ENCODE results near the gene TTC21B. TPM values are rescaled to one million over a fixed set of nuclear protein-coding genes. Genes with fewer than 3 reads are reported as not detected.

TTC21B gene
- total and polyA plus RNA-seq, 2 of the 8 experiments (the other 6 are each of a cell fraction or from before 2014, with no cell fraction given): 6.9 to 20.8 TPM

GRCh38 chr2:165835363-165835762 lies 118.2 kb downstream of the TTC21B start (continued):
- no peak for TF ChIP-seq NANOG (IDR thresholded peaks at IDR 0.05; ENCODE audit: insufficient read depth, low read depth, low read length, poor library complexity, severe bottlenecking)
- no peak for TF ChIP-seq HDAC6 (IDR thresholded peaks at IDR 0.05; ENCODE audit: low read depth, low read length)
